GM12873 (cell line): ENCODE measurements around the gene IGF2R.

Source experiments
- CTCF ChIP-seq: IDR thresholded peaks from 2 replicates; pipeline ENCODE4 v1.5.1; 2012; ENCODE audit warnings: low read depth, mild to moderate bottlenecking, moderate library complexity, low read length, control low read depth; ENCODE audit not compliant: insufficient read depth; ENCODE audit errors: missing control alignments

IGF2R gene

GRCh38 chr6:159964046-159964445 lies 4.8 kb upstream of the IGF2R start:
- no peak for TF ChIP-seq CTCF

GRCh38 chr6:159966339-159966738 lies 2.5 kb upstream of the IGF2R start:
- TF ChIP-seq CTCF, result no peak

GRCh38 chr6:159966981-159967380 lies 1.9 kb upstream of the IGF2R start:
- no peak for TF ChIP-seq CTCF

GRCh38 chr6:159969204-159969912 lies 476 bp downstream of the IGF2R start:
- TF ChIP-seq CTCF, result no peak

GRCh38 chr6:159969921-159970320 lies 1.0 kb downstream of the IGF2R start:
- no peak for TF ChIP-seq CTCF

- no peak for TF ChIP-seq CTCF
Observed at GRCh38 chr6:159970659-159971063, 1.8 kb downstream of the IGF2R start.

GRCh38 chr6:159971341-159972178 lies 2.7 kb downstream of the IGF2R start:
- no peak for TF ChIP-seq CTCF
